Caki2 (cell line): ENCODE data around the gene PPM1E. TPM values are rescaled to one million over a fixed set of nuclear protein-coding genes. Genes with fewer than 3 reads are reported as not detected.

Experiments
- DNase-seq: peaks from one replicate; pipeline ENCODE4 v3.0.0-alpha.2; 2015; ENCODE audit warnings: low read depth
- in situ Hi-C: cut with HindIII; loops from 2 replicates; pipeline ENCODE4 v1.10.0; 2016; ENCODE audit warnings: low sequenced_read_pairs, low pct_unique_long_range_greater_than_20kb, mixed read lengths
- total RNA-seq: library from RNA; depleted of rRNA; stranded (reverse); fragments of >200 nt; shearing (Covaris generic); gene quantifications from 2 replicates; pipeline ENCODE4 v1.2.3, GENCODE V29; 2014; ENCODE audit warnings: low replicate concordance

Gene PPM1E
- total RNA-seq, 1 experiment from 2014 or later, result 0.24 TPM

- DNase-seq, result peak; percentile 92
- in situ Hi-C loops, result no loop called here
Observed at GRCh38 chr17:59001158-59001814, 245.6 kb downstream of the PPM1E start.

GRCh38 chr17:59002126-59002525, 246.5 kb downstream of the PPM1E start:
- in situ Hi-C loops, result no loop called here
- no peak for DNase-seq

GRCh38 chr17:59002848-59003247, 247.2 kb downstream of the PPM1E start:
- DNase-seq, result no peak
- in situ Hi-C loops, result no loop called here

GRCh38 chr17:59003860-59004259, 248.2 kb downstream of the PPM1E start:
- in situ Hi-C loops, result no loop called here

GRCh38 chr17:59004338-59005111, 248.9 kb downstream of the PPM1E start:
- in situ Hi-C loops, result no loop called here
- peak; percentile 49 for DNase-seq

More at GRCh38 chr17:59003860-59004259, 248.2 kb downstream of the PPM1E start:
- DNase-seq, result no peak

GRCh38 chr17:59007995-59008394, 252.3 kb downstream of the PPM1E start:
- in situ Hi-C loops, result no loop called here
- no peak for DNase-seq

- in situ Hi-C loops, result no loop called here
- no peak for DNase-seq
Observed at GRCh38 chr17:59008737-59009136, 253.1 kb downstream of the PPM1E start.

- in situ Hi-C loops, result no loop called here
Observed at GRCh38 chr17:59010026-59010425, 254.4 kb downstream of the PPM1E start.

GRCh38 chr17:59011975-59012374, 256.3 kb downstream of the PPM1E start:
- DNase-seq, result no peak
- in situ Hi-C loops, result no loop called here

More at GRCh38 chr17:59010026-59010425, 254.4 kb downstream of the PPM1E start:
- DNase-seq, result no peak

- in situ Hi-C loops, result no loop called here
- DNase-seq, result no peak
Observed at GRCh38 chr17:59018019-59018418, 262.4 kb downstream of the PPM1E start.

- DNase-seq, result no peak
- in situ Hi-C loops, result no loop called here
Observed at GRCh38 chr17:59024916-59025315, 269.3 kb downstream of the PPM1E start.

GRCh38 chr17:59026176-59026939, 270.7 kb downstream of the PPM1E start:
- in situ Hi-C loops, result no loop called here
- no peak for DNase-seq

- in situ Hi-C loops, result no loop called here
- peak; percentile 6 for DNase-seq
Observed at GRCh38 chr17:59027750-59028149, 272.1 kb downstream of the PPM1E start.

GRCh38 chr17:59028328-59028727, 272.7 kb downstream of the PPM1E start:
- DNase-seq, result no peak
- in situ Hi-C loops, result no loop called here

- DNase-seq, result no peak
- in situ Hi-C loops, result no loop called here
Observed at GRCh38 chr17:59030811-59031210, 275.2 kb downstream of the PPM1E start.
